Caco-2 (cell line): ENCODE measurements around the gene TMEM42. TPM values are rescaled to one million over a fixed set of nuclear protein-coding genes. Genes with fewer than 3 reads are reported as not detected.

Experiments
- BruUV-seq: library from RNA; stranded (reverse); fragments of 400-500 nt; replicated peaks from 2 replicates; lab custom pipeline; 2021; lab: Mats Ljungman, UMichigan
- CTCF ChIA-PET: fragments of 300-600 bp; sonication (Branson Sonifier 250); formaldehyde crosslinking; loops from one replicate; lab custom pipeline; 2022; ENCODE audit warnings: antibody characterized with exemption; lab: Charles Lee
- POLR2A ChIA-PET: fragments of 300-600 bp; sonication (Branson Sonifier 250); formaldehyde crosslinking; loops from one replicate; lab custom pipeline; 2022; ENCODE audit warnings: antibody characterized with exemption; lab: Charles Lee
- DNase-seq, 2 experiments: peaks; one replicate each; pipeline versions ENCODE4 v3.0.0 to v3.0.0-alpha.2; 2020 to 2022
- H3K27me3 ChIP-seq: replicated peaks from 2 replicates; pipeline ENCODE4 v1.6.0; 2011; ENCODE audit warnings: low read length; ENCODE audit not compliant: control insufficient read depth, insufficient read depth
- H3K36me3 ChIP-seq: 2 replicates; pipeline ENCODE4 v1.5.1; 2011; ENCODE audit warnings: low read length; ENCODE audit not compliant: control insufficient read depth, insufficient read depth
- H3K4me1 ChIP-seq: fragments of 250-450 bp; sonication (Bioruptor Pico); 2 replicates; pipeline ENCODE4 v1.5.1; 2020; ENCODE audit warnings: mild to moderate bottlenecking
- H3K4me3 ChIP-seq: 2 replicates; pipeline ENCODE4 v1.5.1; 2011; ENCODE audit warnings: low read depth, mild to moderate bottlenecking, control low read depth, low read length
- H3K9me3 ChIP-seq: fragments of 250-450 bp; sonication (Bioruptor Pico); 2 replicates; pipeline ENCODE4 v1.5.1; 2020; ENCODE audit warnings: mild to moderate bottlenecking, moderate library complexity
- H3K27ac Mint-ChIP-seq: one replicate; pipeline ENCODE4 v1.8.0; 2022; ENCODE audit warnings: mixed read lengths; ENCODE audit not compliant: unreplicated experiment
- H3K27me3 Mint-ChIP-seq: one replicate; pipeline ENCODE4 v1.8.0; 2022; ENCODE audit warnings: mixed read lengths; ENCODE audit not compliant: insufficient read depth, unreplicated experiment
- H3K36me3 Mint-ChIP-seq: one replicate; pipeline ENCODE4 v1.8.0; 2022; ENCODE audit warnings: mild to moderate bottlenecking, mixed read lengths; ENCODE audit not compliant: insufficient read depth, unreplicated experiment
- H3K4me1 Mint-ChIP-seq: one replicate; pipeline ENCODE4 v1.8.0; 2022; ENCODE audit warnings: low read depth, mixed read lengths; ENCODE audit not compliant: unreplicated experiment
- H3K4me3 Mint-ChIP-seq: one replicate; pipeline ENCODE4 v1.8.0; 2022; ENCODE audit warnings: mild to moderate bottlenecking, moderate library complexity, mixed read lengths; ENCODE audit not compliant: unreplicated experiment
- H3K9me3 Mint-ChIP-seq: one replicate; pipeline ENCODE4 v1.8.0; 2022; ENCODE audit warnings: mixed read lengths; ENCODE audit not compliant: unreplicated experiment
- CTCF ChIP-seq, 2 experiments: fragments of 200-600 bp in 1 of 2; IDR thresholded peaks; 1 replicate in 1 of 2; 2 replicates in 1 of 2; pipeline versions ENCODE4 v1.5.1 to v1.8.0; 2011 to 2022; ENCODE audit warnings: antibody characterized with exemption in 1 of 2, control low read depth in 1 of 2, inconsistent platforms in 1 of 2, low read depth in 1 of 2, low read length in 1 of 2, mild to moderate bottlenecking in 1 of 2, moderate library complexity in 1 of 2; ENCODE audit not compliant: insufficient read depth in 1 of 2, severe bottlenecking in 1 of 2, unreplicated experiment in 1 of 2
- intact Hi-C: fragments of 100-400 bp; cut with micrococcal nuclease; formaldehyde crosslinking; loops from one replicate; pipeline ENCODE4 v1.10.0; 2022; ENCODE audit not compliant: unreplicated experiment
- total RNA-seq: library from RNA; stranded (reverse); gene quantifications from 2 replicates; pipeline ENCODE4 v1.2.3, GENCODE V29; 2022

TMEM42 gene
- total RNA-seq, 1 experiment from 2014 or later: 8.8 TPM

- H3K27ac Mint-ChIP-seq: no peak overlapping the region
- no peaks in the 10 kb centered on the region for H3K9me3 ChIP-seq
- no TSS peak for BruUV-seq
These were observed 32.8 kb downstream of the TMEM42 start for GRCh38 chr3:44894485-44894884.

GRCh38 chr3:44896440-44896839 is 34.7 kb downstream of the TMEM42 start:
- Histone ChIP-seq H3K36me3 (no peaks in the 10 kb centered on the region), H3K27me3 (no peaks in the 10 kb centered on the region), H3K9me3 (no peaks in the 10 kb centered on the region), H3K4me3 (no peak overlapping the region), H3K4me1 (no peaks in the 10 kb centered on the region)
- Mint-ChIP-seq H3K4me1 (no peaks in the 10 kb centered on the region), H3K27me3 (no peaks in the 10 kb centered on the region), H3K27ac (no peak overlapping the region), H3K9me3 (no peaks in the 10 kb centered on the region), H3K4me3 (no peak overlapping the region), H3K36me3 (no peaks in the 10 kb centered on the region)
- DNase-seq: no peak
- intact Hi-C loops: no loop called here
- POLR2A ChIA-PET: no interaction called here
- CTCF ChIA-PET: no interaction called here
- no TSS peak for BruUV-seq
- no peak for TF ChIP-seq CTCF (IDR thresholded peaks at IDR 0.05; ENCODE audit: insufficient read depth in 1 of 2, low read depth in 1 of 2, low read length in 1 of 2, severe bottlenecking in 1 of 2, unreplicated experiment in 1 of 2)

More at GRCh38 chr3:44894485-44894884, 32.8 kb downstream of the TMEM42 start:
- Mint-ChIP-seq H3K9me3 (no peaks in the 10 kb centered on the region), H3K4me3 (no peak overlapping the region), H3K4me1 (no peaks in the 10 kb centered on the region), H3K27me3 (no peaks in the 10 kb centered on the region), H3K36me3 (no peaks in the 10 kb centered on the region)
- no peaks in the 10 kb centered on the region for H3K27me3 ChIP-seq
- TF ChIP-seq CTCF (IDR thresholded peaks at IDR 0.05; ENCODE audit: insufficient read depth in 1 of 2, low read depth in 1 of 2, low read length in 1 of 2, severe bottlenecking in 1 of 2, unreplicated experiment in 1 of 2): no peak
- intact Hi-C loops: no loop called here
- H3K4me3 ChIP-seq: no peak overlapping the region
- H3K4me1 ChIP-seq: no peaks in the 10 kb centered on the region
- no peak for DNase-seq
- H3K36me3 ChIP-seq: no peaks in the 10 kb centered on the region
- CTCF ChIA-PET: no interaction called here
- POLR2A ChIA-PET: no interaction called here

GRCh38 chr3:44899683-44900367 is 38.1 kb downstream of the TMEM42 start:
- intact Hi-C loops: no loop called here
- no TSS peak for BruUV-seq
- ChIA-PET POLR2A (no interaction called here), CTCF (no interaction called here)
- H3K27me3 Mint-ChIP-seq: no peaks in the 10 kb centered on the region
- TF ChIP-seq CTCF (IDR thresholded peaks at IDR 0.05; ENCODE audit: insufficient read depth in 1 of 2, low read depth in 1 of 2, low read length in 1 of 2, severe bottlenecking in 1 of 2, unreplicated experiment in 1 of 2): no peak
- Histone ChIP-seq H3K27me3 (no peaks in the 10 kb centered on the region), H3K9me3 (no peaks in the 10 kb centered on the region), H3K4me3 (no peak overlapping the region), H3K36me3 (no peaks in the 10 kb centered on the region), H3K4me1 (no peaks in the 10 kb centered on the region)
- no peak for DNase-seq
- no peak overlapping the region for H3K27ac Mint-ChIP-seq
- no peaks in the 10 kb centered on the region for H3K4me1 Mint-ChIP-seq
- H3K36me3 Mint-ChIP-seq: no peaks in the 10 kb centered on the region
- H3K9me3 Mint-ChIP-seq: no peaks in the 10 kb centered on the region
- no peak overlapping the region for H3K4me3 Mint-ChIP-seq
